ENCODE results near the gene FAM111B. TPM values are rescaled to one million over a fixed set of nuclear protein-coding genes. Genes with fewer than 3 reads are reported as not detected.

FAM111B gene
- total and polyA plus RNA-seq, 12 donors = 0.11 to 3.1 (median 0.23) TPM; not detected in 2

DNA sequence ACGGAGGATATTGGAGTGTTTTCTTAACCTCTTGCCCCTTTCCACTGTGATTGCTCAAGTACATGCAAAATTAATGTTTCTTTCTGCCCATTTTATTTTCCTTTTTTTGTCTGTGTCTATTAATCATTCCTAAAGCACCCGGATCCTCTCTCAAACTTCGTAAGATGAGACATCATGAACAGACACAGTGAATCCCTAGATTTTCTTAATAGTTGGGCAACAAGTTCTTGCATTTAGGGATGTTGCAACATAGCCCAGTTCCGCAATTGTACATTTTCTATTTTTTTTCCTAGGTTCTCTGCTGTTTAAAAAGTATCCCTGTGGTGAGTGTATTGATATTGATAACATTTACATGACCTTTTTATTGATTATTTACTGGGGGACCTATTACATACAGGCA lies 38.5 kb downstream of the FAM111B start:
- Histone ChIP-seq H3K4me3 (peak overlapping the region in 2 of 10 donors; percentile 48 to 73), H3K27ac (peak overlapping the region in 2 of 10 donors; percentile 83 to 93), H3K9me3 (no peaks in the 10 kb centered on the region), H3K27me3 (no peaks in the 10 kb centered on the region), H3K4me1 (peaks cover 0 to 48% (median 25%) of the 10 kb centered on the region in 9 donors), H3K36me3 (peaks cover 0 to 36% (median 0%) of the 10 kb centered on the region in 9 donors)
- intact Hi-C loops (cut with DNase I) = loop anchor here in 2 of 10 donors (10.0 kb wide), 2 partner anchors 491 to 571 kb away; partner anchors contain the start of genes LPXN (in 1 of the 2) and ZFP91 (in 1 of the 2)
- TF ChIP-seq, protein P1, sequence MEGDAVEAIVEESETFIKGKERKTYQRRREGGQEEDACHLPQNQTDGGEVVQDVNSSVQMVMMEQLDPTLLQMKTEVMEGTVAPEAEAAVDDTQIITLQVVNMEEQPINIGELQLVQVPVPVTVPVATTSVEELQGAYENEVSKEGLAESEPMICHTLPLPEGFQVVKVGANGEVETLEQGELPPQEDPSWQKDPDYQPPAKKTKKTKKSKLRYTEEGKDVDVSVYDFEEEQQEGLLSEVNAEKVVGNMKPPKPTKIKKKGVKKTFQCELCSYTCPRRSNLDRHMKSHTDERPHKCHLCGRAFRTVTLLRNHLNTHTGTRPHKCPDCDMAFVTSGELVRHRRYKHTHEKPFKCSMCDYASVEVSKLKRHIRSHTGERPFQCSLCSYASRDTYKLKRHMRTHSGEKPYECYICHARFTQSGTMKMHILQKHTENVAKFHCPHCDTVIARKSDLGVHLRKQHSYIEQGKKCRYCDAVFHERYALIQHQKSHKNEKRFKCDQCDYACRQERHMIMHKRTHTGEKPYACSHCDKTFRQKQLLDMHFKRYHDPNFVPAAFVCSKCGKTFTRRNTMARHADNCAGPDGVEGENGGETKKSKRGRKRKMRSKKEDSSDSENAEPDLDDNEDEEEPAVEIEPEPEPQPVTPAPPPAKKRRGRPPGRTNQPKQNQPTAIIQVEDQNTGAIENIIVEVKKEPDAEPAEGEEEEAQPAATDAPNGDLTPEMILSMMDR (IDR thresholded peaks at IDR 0.05) = no peak
- ATAC-seq = no peak
- 71 to 78% methylated on average over 4 of the region's 4 CpGs for WGBS, 2 donors
- DNase-seq = no peak

DNA sequence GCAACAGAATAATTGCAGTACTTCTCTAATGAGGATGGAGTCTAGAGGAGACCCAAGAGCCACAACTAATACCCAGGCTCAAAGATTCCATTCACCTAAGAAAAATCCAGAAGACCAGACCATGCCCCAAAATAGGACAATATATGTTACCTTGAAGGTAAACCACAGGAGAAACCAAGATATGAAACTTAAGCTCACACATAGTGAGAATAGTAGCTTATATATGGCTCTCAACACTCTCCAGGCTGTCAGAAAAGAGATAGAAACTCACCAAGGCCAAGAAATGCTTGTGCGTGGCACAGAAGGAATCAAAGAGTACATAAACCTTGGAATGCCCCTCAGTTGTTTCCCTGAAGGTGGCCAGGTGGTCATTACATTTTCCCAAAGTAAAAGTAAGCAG lies 44.7 kb downstream of the FAM111B start:
- Histone ChIP-seq H3K4me1 (no peaks in the 10 kb centered on the region), H3K9me3 (peaks cover 0 to 6% (median 0%) of the 10 kb centered on the region in 11 donors), H3K27me3 (no peaks in the 10 kb centered on the region), H3K36me3 (peaks cover 0 to 62% (median 0%) of the 10 kb centered on the region in 9 donors), H3K4me3 (no peak overlapping the region), H3K27ac (no peak overlapping the region)
- TF ChIP-seq, protein P1 (IDR thresholded peaks at IDR 0.05) = no peak
- ATAC-seq = no peak
- DNase-seq = no peak
- intact Hi-C loops (cut with DNase I) = loop anchor here in 4 of 10 donors (10.0 kb wide), 3 partner anchors 57 to 497 kb away; no protein-coding TSS in a partner anchor
- 95% methylated on average over 1 of the region's 1 CpG for WGBS, 2 donors

GRCh38 chr11:59152312-59152951 lies 45.4 kb downstream of the FAM111B start:
- Histone ChIP-seq H3K4me3 (peak overlapping the region in 1 of 10 donors; percentile 10), H3K27me3 (no peaks in the 10 kb centered on the region), H3K4me1 (no peaks in the 10 kb centered on the region), H3K36me3 (peaks cover 0 to 58% (median 0%) of the 10 kb centered on the region in 9 donors), H3K27ac (no peak overlapping the region), H3K9me3 (peaks cover 0 to 6% (median 0%) of the 10 kb centered on the region in 11 donors)
- TF ChIP-seq, protein P1 (IDR thresholded peaks at IDR 0.05) = no peak
- DNase-seq (no peak), ATAC-seq (no peak)
- WGBS, 2 donors = 91 to 94% methylated on average over 8 of the region's 8 CpGs
- intact Hi-C loops (cut with DNase I) = loop anchor here in 4 of 10 donors (10.0 kb wide), 3 partner anchors 58 to 498 kb away; no protein-coding TSS in a partner anchor

GRCh38 chr11:59154610-59155009 lies 47.6 kb downstream of the FAM111B start:
- Histone ChIP-seq H3K27me3 (no peaks in the 10 kb centered on the region), H3K4me1 (peaks cover 0 to 10% (median 0%) of the 10 kb centered on the region in 9 donors), H3K36me3 (peaks cover 0 to 36% (median 0%) of the 10 kb centered on the region in 9 donors), H3K4me3 (no peak overlapping the region), H3K9me3 (peaks cover 0 to 6% (median 0%) of the 10 kb centered on the region in 11 donors), H3K27ac (no peak overlapping the region)
- ATAC-seq (no peak), DNase-seq (no peak)
- TF ChIP-seq, protein P1 (IDR thresholded peaks at IDR 0.05) = no peak
- 75 to 77% methylated on average over 5 of the region's 5 CpGs for WGBS, 2 donors
- intact Hi-C loops (cut with DNase I) = loop anchor here in 5 of 10 donors (5.0 to 10.0 kb wide), 4 partner anchors 57 to 500 kb away; no protein-coding TSS in a partner anchor
